NCI-H187 (cell line): ENCODE results near the gene ZBTB40.

ENCODE experiments used
- DNase-seq, 2 experiments: peaks; one replicate each; lab custom pipeline; 2025; lab: John Stamatoyannopoulos, UW

The ZBTB40 gene

DNA sequence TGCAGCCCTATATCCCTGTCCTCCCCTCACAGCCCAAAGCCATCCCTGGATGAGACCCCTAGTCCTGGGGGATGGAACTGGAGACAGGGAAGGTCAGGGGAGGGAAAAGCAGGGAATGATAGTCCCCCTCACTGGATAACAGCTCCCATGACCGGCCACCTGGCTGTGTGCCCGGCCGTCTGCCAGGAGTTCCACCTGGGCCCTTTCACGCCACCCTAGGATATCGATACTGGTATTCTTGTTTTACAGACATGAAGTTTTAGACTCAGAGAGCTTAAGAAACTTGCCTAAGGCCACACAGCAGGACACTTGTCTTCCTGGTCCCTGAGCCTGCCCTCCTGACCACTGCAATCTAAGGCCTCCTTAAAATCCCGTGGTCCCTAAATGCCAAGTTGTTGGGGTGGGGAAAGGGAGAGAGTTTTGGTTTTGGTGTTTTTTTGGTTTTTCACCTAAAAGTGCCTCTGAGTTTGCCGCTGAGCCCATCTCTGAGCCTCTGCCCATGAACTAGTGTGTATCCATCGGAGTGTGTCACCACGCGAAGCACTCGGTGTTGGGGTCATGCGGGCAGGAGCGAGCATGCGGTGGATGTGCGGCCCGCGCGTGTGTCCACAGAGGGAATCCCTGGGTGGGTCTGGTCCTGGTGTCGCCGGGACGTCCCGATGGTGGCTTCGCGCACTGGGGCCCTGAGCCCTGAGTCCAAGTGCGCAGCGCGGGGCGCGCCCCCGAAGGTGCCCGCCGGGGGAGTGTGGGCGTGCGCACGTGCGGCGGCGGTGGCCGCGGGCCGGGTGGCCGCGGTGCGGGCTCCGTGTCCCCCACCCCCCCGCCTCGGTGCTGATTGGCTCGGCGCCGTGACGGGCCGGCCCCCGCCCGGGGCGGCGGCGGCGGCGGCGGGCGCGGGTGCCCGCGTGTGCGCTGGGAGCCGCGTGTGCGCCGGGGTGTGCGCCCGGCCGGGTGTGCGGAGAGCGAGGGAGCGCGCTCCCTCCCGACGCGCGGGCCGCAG, 111.2 kb downstream of the ZBTB40 start, which contains the start of gene EPHA8:
TSS of gene EPHA8 (plus strand) at position 906 of the 1,000 bp plus-strand sequence. CDS start 147 bp downstream, outside the sequence.
- DNase-seq = no peak

DNA sequence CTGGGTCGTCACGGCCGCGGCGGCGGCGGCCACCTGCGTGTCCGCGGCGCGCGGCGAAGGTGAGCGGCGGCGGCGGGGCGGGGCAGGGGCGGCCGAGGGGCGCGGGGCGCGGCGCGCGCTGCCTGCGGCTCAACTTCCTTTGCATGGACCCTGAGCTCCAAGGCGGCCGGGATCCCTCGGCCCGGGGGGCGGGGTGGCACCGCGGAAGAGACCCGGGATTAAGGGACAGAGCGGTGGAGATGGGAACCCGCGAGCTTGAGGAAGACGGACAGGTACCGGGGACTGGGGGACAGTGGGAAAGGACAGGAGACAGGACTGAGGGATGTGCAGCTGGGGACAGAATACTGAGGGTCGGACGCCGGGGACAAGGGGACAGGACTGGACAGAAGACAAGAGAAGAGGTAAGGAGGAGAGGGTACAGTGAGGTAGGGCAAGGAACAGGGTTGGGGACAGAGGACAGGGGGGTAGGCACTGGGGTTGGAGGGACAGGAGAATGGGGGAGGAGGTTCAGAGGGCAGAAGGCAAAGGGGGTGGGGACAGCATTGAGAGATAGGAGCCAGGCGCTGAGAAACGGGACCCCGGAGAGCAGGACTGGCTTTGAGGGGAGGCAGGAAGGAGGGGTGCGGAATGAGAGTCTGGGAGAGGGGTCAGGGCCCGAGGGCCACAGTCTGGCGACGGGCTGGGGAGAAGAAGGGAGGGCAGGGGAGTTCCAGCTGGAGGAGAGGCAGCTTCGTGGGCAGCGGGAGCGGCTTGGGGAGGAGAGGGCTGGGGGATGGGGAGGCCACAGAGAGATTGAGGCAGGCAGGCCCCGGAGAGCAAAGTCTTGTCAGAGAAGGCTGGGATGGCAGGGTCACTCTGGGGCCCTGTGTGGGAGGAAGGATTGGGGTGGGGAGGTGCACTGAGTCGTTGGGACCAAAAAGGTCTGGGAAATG, 112.3 kb downstream of the ZBTB40 start:
- DNase-seq = no peak

DNA sequence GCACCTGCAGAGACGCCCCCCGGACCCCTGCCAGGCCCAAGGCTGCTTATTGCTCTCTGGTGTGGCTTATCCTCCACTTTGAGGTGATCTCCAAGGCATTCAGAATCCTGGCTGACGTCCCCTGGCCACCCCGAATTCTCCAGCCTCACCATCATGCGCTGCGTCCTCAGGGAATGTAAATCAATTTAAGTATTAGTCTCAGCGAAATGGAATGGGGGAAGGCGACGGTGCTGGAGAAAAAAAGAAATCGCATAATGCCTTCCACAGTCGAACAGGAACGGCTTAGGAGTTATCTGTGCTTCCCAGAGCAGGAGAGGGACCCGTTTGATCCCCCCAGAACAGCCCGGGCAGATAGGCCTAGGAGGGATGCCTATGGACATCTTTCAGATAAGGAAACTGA, 114.5 kb downstream of the ZBTB40 start:
- DNase-seq = no peak

DNA sequence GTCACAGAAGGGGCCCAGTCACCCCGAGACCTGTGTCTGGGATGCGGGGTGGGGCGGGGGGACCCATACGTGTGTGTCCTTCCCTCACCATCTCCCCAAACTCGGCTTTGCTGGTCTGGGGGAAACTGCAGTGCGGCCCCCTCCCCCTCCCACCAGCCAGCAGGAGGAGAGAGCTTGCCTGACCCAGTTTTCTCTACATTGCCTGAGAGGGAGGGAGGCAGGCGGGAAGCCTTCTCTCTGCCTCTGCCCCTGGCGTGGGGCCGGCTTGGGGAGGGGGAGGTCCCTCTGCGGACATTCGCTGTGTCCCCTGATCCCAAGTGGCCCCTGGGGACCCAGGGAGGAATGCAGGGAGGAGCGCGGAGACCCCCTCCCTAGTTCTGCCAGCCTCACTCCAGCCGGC, 115.5 kb downstream of the ZBTB40 start:
- no peak for DNase-seq

DNA sequence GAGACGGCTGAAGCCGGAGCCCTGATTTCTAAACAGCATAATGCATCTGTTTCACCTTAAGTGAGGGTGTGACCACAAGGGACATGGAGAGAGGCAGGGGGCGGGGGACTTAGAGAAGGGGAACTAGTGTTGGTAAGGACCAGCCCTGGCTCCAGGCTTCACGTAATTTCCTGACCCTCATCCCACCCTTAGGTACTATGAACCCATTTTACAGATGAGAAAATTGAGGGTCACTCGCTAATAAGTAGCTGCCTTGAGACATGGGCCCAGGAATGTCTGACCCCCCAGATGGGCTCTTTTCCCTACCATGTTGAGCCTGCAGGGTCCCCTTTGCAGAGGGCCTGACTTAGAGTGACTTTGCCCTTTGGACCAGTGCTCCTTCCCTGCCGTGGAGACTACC, 116.3 kb downstream of the ZBTB40 start:
- no peak for DNase-seq

DNA sequence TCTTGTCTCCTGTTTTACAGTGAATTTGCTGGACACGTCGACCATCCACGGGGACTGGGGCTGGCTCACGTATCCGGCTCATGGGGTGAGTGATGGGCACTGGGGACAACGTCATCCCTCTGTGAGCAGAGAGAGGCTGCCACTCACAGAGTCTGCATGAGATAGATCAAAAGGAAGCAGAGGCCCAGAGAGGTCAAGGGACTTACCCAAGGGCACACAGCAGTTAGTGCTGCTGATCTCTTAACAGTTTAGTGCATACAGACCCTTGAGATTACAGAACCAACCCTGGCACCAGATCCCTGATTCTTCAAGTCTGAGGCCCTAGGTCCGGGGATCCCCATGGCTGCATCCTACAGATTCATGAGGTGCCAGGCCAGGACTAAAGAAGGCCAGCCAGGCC, 117.6 kb downstream of the ZBTB40 start:
- no peak for DNase-seq

DNA sequence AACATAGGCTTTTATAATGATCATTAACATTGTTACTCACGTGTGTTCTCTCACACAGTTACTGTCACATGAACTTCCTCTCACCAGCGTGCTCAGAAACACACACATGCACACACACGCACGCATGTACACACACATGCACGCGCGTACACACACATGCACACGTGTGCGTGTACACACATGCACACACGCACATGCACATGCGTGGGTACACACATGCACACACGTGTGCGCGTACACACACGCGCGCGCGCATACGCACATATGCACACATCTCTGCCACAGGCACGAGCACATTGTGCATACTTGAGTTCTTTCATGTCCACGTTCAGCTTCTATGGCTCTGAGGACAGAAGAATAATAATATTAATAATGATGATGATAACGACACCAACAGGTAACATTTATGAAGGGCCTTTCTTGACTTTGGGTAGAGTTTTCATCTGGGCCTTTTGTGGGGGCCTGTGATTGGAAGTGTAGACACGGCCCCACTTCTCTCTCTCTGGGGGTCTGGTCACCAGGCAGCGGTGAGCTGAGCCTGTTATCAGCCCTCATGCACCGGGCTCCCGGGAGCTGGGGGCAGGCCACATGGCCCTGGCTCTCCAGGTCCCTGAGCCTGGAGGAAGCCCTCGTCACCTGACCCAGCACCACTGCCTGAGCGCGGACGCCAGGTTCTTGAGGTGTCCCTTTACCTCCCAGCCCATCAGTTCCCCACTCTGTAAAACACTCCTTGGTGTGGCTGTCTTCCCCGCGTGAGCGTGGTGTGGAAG, 118.7 kb downstream of the ZBTB40 start:
- no peak for DNase-seq

DNA sequence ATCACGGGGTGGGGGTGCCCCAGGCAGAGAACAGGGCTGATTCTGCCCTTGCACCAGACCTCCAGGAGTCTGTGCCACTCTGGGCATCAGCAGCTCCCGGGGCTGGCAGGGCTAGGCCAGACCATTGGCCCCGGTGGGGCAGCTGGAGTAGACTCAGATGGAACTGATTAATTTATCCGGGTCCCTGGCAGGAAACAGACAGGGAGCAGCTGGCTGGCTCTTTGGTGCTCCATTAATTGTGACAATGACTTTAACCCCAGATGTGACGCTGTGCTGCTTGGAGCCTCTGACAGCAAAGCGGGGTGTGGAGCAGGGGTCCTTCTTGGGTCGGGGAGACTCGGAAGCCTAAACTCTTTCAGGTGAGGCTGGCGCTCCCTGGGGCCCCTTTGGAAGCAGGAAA, 121.2 kb downstream of the ZBTB40 start:
- DNase-seq = no peak

DNA sequence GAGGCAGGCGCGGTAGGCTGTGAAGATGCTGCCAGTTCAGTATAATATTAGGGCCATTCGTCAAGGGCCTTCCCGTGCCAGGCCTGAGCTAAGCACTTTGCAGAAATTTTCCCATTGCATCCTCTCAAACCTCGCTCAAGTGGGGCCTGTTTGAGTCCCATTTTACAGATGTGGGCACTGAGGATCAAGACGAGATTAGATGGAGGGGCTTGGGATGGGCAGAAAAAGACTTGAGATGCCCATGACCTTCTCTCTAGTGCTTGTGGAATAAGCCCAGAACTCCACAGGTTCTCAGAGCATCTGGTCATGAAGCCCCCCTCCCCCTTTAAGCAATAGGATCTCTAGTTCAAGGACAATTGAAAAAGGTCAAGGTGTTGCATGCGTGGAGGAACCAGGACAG, 121.6 kb downstream of the ZBTB40 start:
- no peak for DNase-seq

DNA sequence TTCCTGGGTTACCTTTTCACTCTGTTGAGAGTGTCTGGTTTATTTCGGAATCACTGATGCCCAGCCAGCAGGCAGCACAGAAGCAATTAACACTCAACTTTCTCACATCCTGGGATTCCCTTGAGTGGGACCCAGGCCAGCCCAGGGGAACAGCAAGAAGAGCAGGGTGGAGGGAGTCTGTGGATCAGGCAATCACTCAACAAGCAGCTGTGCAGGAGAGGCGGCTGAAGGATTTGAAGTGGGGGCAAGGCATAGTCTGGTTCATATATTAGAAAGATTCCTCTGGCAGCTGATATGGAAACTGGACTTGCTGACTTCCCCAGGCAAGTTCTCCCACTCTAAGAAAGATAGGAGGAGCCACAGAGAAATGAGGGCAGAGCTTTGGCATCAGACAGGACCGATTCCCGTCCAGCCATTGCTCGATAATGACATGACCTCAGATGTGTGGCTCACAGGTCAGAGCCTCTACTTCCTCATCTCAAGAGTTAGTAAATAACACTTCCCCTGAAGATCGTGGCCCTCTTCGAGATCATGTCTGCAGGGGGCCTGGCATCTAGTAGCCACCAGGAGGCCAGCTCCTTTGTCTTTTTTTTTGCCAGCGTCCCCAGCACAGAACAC, 124.0 kb downstream of the ZBTB40 start:
- no peak for DNase-seq

DNA sequence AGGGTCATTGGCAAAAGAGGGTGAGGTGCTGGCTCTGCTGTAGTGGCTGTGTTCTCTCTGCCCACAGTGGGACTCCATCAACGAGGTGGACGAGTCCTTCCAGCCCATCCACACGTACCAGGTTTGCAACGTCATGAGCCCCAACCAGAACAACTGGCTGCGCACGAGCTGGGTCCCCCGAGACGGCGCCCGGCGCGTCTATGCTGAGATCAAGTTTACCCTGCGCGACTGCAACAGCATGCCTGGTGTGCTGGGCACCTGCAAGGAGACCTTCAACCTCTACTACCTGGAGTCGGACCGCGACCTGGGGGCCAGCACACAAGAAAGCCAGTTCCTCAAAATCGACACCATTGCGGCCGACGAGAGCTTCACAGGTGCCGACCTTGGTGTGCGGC, 124.5 kb downstream of the ZBTB40 start:
- no peak for DNase-seq

DNA sequence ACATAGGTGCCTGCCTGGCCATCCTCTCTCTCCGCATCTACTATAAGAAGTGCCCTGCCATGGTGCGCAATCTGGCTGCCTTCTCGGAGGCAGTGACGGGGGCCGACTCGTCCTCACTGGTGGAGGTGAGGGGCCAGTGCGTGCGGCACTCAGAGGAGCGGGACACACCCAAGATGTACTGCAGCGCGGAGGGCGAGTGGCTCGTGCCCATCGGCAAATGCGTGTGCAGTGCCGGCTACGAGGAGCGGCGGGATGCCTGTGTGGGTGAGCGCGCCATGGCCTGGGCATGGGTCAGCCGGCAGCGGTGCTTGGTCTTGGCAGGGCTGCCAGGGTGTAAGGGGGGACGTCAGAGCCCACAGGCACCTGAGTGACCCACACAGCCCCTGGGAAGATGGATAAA, 125.0 kb downstream of the ZBTB40 start:
- no peak for DNase-seq

DNA sequence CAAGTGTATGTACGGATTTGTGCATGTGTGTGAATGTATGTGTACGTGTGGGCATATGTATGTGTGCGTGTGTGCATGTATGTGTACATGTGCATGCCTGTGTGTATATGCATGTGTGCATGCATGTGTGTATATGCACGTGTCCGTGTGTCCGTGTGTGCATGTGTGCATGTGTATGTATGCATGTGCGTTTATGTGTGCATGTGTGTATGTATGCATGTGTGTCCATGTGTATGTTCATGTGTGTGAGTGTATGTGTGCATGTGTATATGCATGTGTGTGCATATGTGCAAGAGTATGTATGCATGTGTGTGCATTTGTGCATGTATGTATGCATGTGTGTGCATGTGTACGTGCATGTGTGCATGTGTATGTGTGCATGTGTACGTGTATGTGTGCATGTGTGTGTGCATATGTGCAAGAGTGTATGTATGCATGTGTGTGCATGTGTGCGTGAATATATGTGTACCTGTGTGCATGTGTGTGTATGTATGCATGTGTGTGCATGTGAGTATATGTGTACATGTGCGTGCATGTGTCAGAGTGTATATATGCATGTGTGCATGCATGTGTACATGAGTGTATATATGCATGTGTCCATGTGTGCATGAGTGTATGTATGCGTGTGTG, 127.2 kb downstream of the ZBTB40 start:
- no peak for DNase-seq

DNA sequence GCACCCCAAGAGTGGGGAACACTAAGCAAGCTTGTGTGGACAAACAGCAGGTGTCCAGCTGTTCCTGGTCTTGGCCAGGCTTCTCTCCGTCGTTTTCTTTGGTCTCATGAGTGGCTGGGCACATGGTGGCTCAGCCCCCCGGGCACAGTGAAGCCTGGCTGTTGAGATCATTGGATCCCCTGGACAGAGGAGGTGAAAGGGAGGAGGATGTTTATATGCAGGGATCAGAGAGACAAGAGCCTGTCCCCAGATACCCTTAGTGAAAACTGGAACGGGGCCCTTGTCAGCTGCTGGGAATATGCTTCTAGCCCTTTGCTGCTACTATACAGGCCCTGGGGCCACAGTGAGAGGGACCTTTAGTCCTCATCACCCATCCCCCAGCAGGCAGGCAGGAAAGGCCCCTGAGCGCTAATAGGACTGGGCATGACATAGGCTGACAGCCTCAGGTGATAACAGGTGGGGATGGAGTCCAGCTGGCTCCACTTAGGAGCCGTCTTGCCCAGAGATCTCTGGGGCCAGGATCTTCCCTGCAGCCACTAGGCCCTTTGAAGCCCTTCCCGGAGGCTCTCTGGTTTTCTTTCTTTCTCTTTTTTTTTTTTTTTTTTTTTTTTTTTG, 128.0 kb downstream of the ZBTB40 start:
- no peak for DNase-seq
